Thymus (tissue), 11 donors: ENCODE data around the gene KLK15. TPM values are rescaled to one million over a fixed set of nuclear protein-coding genes. Genes with fewer than 3 reads are reported as not detected.

ENCODE experiments used
- DNase-seq, 9 donors: peaks; one replicate each; pipeline ENCODE4 v3.0.0-alpha.2; 2013; ENCODE audit warnings: low spot score in 9 of 9, low read depth in 6 of 9, missing footprints in 1 of 9
- H3K27ac ChIP-seq, 2 donors: one replicate each; pipeline ENCODE4 v1.5.1; 2013; ENCODE audit warnings: control low read depth in 1 of 2, low read depth in 1 of 2, low read length in 1 of 2, mild to moderate bottlenecking in 1 of 2, moderate library complexity in 1 of 2
- H3K27me3 ChIP-seq, 2 donors: one replicate each; pipeline ENCODE4 v1.5.1; 2013; ENCODE audit warnings: low read length in 1 of 2; ENCODE audit not compliant: control insufficient read depth in 2 of 2, insufficient read depth in 1 of 2
- H3K36me3 ChIP-seq, 2 donors: one replicate each; pipeline ENCODE4 v1.5.1; 2013; ENCODE audit warnings: low read length in 1 of 2, mild to moderate bottlenecking in 1 of 2, moderate library complexity in 1 of 2; ENCODE audit not compliant: control insufficient read depth in 2 of 2, insufficient read depth in 2 of 2
- H3K4me1 ChIP-seq, 2 donors: one replicate each; pipeline ENCODE4 v1.5.1; 2013; ENCODE audit warnings: low read length in 2 of 2; ENCODE audit not compliant: control insufficient read depth in 2 of 2, insufficient read depth in 2 of 2
- H3K4me3 ChIP-seq, 2 donors: one replicate each; pipeline ENCODE4 v1.5.1; 2013; ENCODE audit warnings: low read length in 2 of 2, control low read depth in 1 of 2, mild to moderate bottlenecking in 1 of 2
- H3K9me3 ChIP-seq, 2 donors: one replicate each; pipeline ENCODE4 v1.5.1; 2013; ENCODE audit warnings: low read length in 1 of 2, mild to moderate bottlenecking in 1 of 2; ENCODE audit not compliant: control insufficient read depth in 2 of 2, insufficient read depth in 1 of 2
- WGBS: extraction: QIAGEN DNeasy Blood & Tissue Kit; methylation state at CpG from one replicate; pipeline ENCODE4 v1.1.7; 2013; 5-methylcytosine and 5-hydroxymethylcytosine counted together
- polyA plus RNA-seq: library from polyadenylated mRNA; stranded (reverse); fragments of 200-250 nt; gene quantifications from one replicate; pipeline ENCODE4 v1.2.3, GENCODE V29; 2013
- total RNA-seq: library from RNA; stranded (reverse); fragments of 120-200 nt; gene quantifications from one replicate; pipeline ENCODE4 v1.2.4, GENCODE V29; 2013
- donor health status: healthy.

The KLK15 gene
- total and polyA plus RNA-seq, 2 donors, result 0.11 TPM; not detected in 1

DNA sequence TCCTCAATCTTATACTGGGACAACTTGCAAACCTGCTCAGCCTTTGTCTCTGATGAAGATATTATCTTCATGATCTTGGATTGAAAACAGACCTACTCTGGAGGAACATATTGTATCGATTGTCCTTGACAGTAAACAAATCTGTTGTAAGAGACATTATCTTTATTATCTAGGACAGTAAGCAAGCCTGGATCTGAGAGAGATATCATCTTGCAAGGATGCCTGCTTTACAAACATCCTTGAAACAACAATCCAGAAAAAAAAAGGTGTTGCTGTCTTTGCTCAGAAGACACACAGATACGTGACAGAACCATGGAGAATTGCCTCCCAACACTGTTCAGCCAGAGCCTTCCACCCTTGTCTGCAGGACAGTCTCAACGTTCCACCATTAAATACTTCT, 17.4 kb upstream of the KLK15 start:
- H3K27me3 ChIP-seq, result peaks cover 0 to 3% of the 10 kb centered on the region in 2 donors

DNA sequence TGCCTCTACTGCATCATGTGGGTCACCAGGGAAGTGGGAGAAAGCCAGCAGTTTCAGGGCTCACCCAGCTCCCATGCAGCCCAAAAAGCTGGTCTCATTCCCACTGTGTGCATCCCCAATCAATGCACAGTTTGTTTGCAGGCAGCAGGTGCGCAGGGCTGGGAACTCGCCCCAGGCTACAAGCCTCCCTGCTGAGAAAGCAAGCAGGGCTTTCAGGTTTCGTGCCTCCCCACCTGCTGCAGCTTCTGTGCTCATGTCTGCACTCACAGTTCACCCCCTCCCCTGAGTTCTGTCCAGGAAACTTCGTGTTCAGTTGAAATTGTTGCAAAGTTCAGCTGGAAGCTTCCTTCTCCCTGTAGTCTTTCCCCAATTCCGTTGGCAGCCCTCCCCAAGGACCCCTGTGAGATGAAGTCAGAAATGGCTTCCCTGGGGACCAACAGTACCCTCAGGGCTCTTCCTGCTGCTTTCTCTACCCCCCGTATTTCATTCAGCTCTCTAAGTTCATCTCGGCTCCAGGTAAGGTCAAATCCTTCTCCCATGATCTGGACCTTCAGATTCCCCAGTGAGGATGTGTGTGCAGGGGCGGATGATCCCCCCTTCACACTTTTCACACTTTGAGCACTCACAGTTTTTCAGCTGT, 11.0 kb upstream of the KLK15 start:
- Histone ChIP-seq H3K27me3 (peaks cover 0 to 2% of the 10 kb centered on the region in 2 donors), H3K9me3 (peaks cover 0 to 6% of the 10 kb centered on the region in 2 donors), H3K27ac (no peak overlapping the region), H3K36me3 (no peaks in the 10 kb centered on the region), H3K4me3 (no peak overlapping the region), H3K4me1 (no peaks in the 10 kb centered on the region)
- no peak for DNase-seq
- WGBS, result 65% methylated on average over 8 of the region's 8 CpGs

More for the DNA sequence above, 17.4 kb upstream of the KLK15 start:
- Histone ChIP-seq H3K4me1 (no peaks in the 10 kb centered on the region), H3K27ac (no peak overlapping the region), H3K36me3 (no peaks in the 10 kb centered on the region), H3K4me3 (no peak overlapping the region), H3K9me3 (no peaks in the 10 kb centered on the region)
- 76% methylated on average over 3 of the region's 3 CpGs for WGBS
- DNase-seq, result no peak

DNA sequence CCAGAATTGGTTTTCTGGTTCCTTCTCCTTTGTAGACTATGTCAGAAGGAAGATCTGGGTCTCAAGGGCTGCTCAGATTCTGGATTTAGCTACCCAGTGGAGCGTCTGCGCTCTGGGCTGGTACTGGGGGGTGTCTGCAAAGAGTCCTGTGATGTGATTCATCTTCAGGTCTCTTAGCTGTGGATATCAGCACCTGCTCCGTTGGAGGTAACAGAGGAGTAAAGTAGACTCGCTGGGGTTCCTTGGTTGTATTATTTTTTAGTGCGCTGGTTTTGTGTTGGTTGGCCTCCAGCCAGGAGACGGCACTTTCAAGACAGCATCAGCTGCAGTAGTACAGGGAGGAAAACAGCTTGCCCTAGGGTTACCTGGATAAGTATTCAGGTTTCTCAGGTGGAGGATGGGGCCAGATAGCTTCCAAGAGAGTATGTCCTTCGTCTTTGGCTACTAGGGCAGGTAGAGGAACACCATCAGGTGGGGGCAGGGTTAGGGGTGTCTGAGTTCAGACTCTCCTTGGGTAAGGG, 10.4 kb upstream of the KLK15 start:
- Histone ChIP-seq H3K4me1 (no peaks in the 10 kb centered on the region), H3K9me3 (peaks cover 0 to 6% of the 10 kb centered on the region in 2 donors), H3K27ac (no peak overlapping the region), H3K4me3 (no peak overlapping the region), H3K27me3 (peaks cover 0 to 4% of the 10 kb centered on the region in 2 donors), H3K36me3 (no peaks in the 10 kb centered on the region)
- no peak for DNase-seq
- WGBS, result 84% methylated on average over 7 of the region's 7 CpGs

DNA sequence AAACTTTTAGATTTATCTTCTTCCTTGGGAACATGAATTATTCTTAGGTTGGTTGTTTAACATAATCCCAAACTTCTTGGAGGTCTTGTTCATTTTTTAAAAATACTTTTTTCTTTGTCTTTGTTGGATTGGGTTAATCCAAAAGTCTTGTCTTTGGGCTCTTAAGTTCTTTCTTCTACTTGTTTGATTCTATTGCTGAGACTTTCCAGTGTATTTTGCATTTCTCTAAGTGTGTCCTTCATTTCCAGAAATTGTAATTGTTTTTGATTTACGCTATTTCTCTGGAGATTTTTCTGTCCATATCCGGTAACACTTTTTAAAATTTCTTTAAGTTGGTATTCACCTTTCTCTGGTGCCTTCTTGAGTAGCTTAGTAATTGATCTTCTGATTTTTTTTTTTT, 9.8 kb upstream of the KLK15 start:
- no peak overlapping the region for H3K27ac ChIP-seq
- DNase-seq, result no peak
- H3K4me1 ChIP-seq, result no peaks in the 10 kb centered on the region
- 93% methylated on average over 2 of the region's 2 CpGs for WGBS
- peaks cover 0 to 6% of the 10 kb centered on the region in 2 donors for H3K9me3 ChIP-seq
- H3K4me3 ChIP-seq, result no peak overlapping the region
- peaks cover 0 to 4% of the 10 kb centered on the region in 2 donors for H3K27me3 ChIP-seq
- H3K36me3 ChIP-seq, result no peaks in the 10 kb centered on the region

DNA sequence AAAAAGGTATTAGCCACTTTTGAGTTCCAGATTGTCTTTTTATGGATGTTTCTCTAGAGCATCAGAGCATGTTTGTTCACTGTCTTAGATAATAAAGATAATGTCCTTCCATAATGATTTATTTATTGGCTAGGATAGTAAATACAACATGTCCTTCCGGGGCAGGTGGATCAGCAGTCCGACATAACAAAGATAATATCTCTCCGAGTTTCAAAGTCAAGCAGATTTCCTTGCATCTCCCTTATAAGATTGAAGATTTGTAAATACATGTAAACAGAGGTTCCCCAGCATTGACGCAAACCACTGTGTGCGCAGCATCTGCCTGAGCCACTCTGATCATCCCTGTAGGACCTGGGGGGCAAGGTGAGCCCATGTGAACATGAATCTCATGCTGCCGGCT, 8.8 kb upstream of the KLK15 start:
- DNase-seq, result no peak
- H3K4me3 ChIP-seq, result no peak overlapping the region
- WGBS, result 94% methylated on average over 6 of the region's 6 CpGs
- H3K27ac ChIP-seq, result no peak overlapping the region
- H3K27me3 ChIP-seq, result peaks cover under 1 to 8% of the 10 kb centered on the region in 2 donors
- H3K9me3 ChIP-seq, result peaks cover 0 to 6% of the 10 kb centered on the region in 2 donors
- H3K4me1 ChIP-seq, result no peaks in the 10 kb centered on the region
- no peaks in the 10 kb centered on the region for H3K36me3 ChIP-seq

DNA sequence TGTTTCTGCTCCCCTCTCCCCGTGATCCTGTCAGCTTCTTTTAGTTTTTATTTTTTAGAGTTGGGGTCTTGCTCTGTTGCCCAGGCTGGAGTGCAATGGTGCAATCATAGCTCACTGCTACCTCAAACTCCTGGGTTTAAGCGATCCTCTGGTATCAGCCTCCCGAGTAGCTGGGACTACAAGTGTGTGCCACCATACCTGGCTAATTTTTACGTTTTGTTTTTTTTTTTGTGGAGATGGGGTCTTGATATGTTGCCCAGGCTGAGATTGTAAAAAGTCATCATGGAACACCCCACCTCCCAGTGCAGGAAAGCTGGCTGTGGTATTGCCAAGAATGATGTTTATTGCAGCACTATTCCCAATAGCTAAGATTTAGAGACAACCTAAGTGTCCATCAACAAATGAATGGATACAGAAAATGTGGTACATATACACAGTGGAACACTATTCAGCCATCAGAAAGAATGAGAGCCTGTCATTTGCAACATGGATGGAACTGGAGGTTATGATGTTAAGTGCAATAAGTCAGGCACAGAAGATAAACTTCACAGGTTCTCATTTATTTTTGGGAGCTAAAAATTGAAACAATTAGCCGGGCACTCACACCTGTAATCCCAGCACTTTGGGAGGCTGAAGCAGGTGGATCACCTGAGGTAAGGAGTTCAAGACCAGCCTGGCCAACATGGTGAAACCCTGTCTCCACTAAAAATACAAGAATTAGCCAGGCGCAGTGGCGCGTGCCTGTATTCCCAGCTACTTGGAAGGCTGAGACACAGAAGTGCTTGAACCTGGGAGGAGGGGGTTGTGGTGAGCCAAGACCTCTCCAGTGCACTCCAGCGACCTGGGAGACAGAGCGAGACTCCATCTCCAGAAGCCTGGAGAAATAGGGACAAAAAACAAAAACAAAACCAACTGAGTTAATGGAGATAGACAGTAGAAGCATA, 6.6 kb upstream of the KLK15 start:
- peaks cover 0 to 6% of the 10 kb centered on the region in 2 donors for H3K9me3 ChIP-seq
- WGBS, result 77% methylated on average over 10 of the region's 10 CpGs
- H3K4me1 ChIP-seq, result peaks cover 3 to 5% of the 10 kb centered on the region in 2 donors
- H3K27me3 ChIP-seq, result peaks cover 15 to 28% of the 10 kb centered on the region in 2 donors
- no peak overlapping the region for H3K27ac ChIP-seq
- no peaks in the 10 kb centered on the region for H3K36me3 ChIP-seq
- H3K4me3 ChIP-seq, result no peak overlapping the region
- DNase-seq, result no peak

DNA sequence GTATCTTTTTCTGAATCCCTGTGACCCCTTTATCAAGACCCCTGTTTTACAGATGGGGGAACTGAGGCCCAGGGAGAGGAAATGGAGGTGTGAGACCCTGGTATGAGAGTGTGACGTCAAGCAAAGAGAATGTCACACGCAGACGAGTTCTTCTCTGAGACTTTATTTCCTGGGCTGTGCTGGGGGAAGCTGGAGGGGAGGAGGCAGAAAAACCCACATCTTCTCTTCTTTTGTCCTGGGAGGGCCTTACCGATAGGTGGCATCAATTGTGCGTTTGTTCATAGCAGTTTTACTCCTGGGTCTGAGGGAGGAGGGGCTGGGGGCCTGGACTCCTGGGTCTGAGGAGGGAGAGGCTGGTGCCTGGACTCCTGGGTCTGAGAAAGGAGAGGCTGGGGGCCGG, 4.9 kb upstream of the KLK15 start:
- peaks cover 17 to 41% of the 10 kb centered on the region in 2 donors for H3K27me3 ChIP-seq
- H3K9me3 ChIP-seq, result no peaks in the 10 kb centered on the region
- 16% methylated on average over 6 of the region's 6 CpGs for WGBS
- H3K27ac ChIP-seq, result no peak overlapping the region
- peaks cover 3 to 5% of the 10 kb centered on the region in 2 donors for H3K4me1 ChIP-seq
- no peak for DNase-seq
- H3K4me3 ChIP-seq, result no peak overlapping the region
- no peaks in the 10 kb centered on the region for H3K36me3 ChIP-seq

DNA sequence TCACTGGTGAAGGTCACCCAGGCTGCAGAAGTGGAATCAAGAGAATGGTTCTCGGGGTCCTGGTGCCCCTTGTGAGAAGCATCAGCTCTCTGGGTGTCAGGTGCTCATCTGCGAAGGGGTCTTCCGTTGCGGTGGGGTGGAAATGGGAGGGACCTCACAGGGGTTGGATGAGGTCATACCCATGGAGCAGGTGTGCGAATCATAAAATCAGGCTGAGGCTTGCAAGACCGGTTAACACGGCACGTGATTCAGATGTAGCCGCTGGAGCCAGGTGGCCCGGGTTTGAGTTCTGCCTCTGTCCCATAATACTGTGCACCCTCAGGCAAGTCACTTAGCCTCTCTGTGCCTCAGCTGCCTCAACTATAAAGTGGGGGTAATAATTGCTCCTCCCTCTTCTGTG, 3.9 kb upstream of the KLK15 start:
- WGBS, result 73% methylated on average over 10 of the region's 10 CpGs

More for the DNA sequence above, 3.9 kb upstream of the KLK15 start:
- Histone ChIP-seq H3K9me3 (no peaks in the 10 kb centered on the region), H3K4me1 (peaks cover 3 to 5% of the 10 kb centered on the region in 2 donors), H3K4me3 (no peak overlapping the region), H3K27me3 (peaks cover 17 to 44% of the 10 kb centered on the region in 2 donors), H3K36me3 (no peaks in the 10 kb centered on the region), H3K27ac (no peak overlapping the region)
- DNase-seq, result no peak
